NCI-H146 treated with DMSO at 0.1 percent for 48 hours (cell line): ENCODE measurements around the gene LMTK3.

Source experiments
- DNase-seq: peaks from one replicate; lab custom pipeline; 2025; ENCODE audit not compliant: unreplicated experiment; lab: John Stamatoyannopoulos, UW

Gene LMTK3

GRCh38 chr19:48452289-48453190 is 59.1 kb downstream of the LMTK3 start:
- DNase-seq = no peak

GRCh38 chr19:48451624-48452023 is 60.0 kb downstream of the LMTK3 start:
- no peak for DNase-seq

- DNase-seq = no peak
Observed at GRCh38 chr19:48450863-48451262, 60.8 kb downstream of the LMTK3 start.

- no peak for DNase-seq
Observed at GRCh38 chr19:48450441-48450840, 61.2 kb downstream of the LMTK3 start.

GRCh38 chr19:48448563-48448962 is 63.1 kb downstream of the LMTK3 start:
- DNase-seq = no peak

GRCh38 chr19:48446579-48446978 is 65.1 kb downstream of the LMTK3 start:
- DNase-seq = no peak

GRCh38 chr19:48445606-48446481 is 65.8 kb downstream of the LMTK3 start, which contains the start of gene GRWD1:
GRWD1 (plus strand) TSS chr19:48445983; CDS start chr19:48446006, 23 bp downstream.
- peak; percentile 98 for DNase-seq

- peak; percentile 95 for DNase-seq
Observed at GRCh38 chr19:48445256-48445605, 66.4 kb downstream of the LMTK3 start.

- DNase-seq = no peak
Observed at GRCh38 chr19:48444936-48445200, 66.8 kb downstream of the LMTK3 start.

- DNase-seq = no peak
Observed at GRCh38 chr19:48444129-48444935, 67.3 kb downstream of the LMTK3 start.

GRCh38 chr19:48443731-48444128 is 67.9 kb downstream of the LMTK3 start:
- DNase-seq = no peak

- DNase-seq = no peak
Observed at GRCh38 chr19:48443256-48443655, 68.4 kb downstream of the LMTK3 start.

- DNase-seq = no peak
Observed at GRCh38 chr19:48442116-48443035, 69.3 kb downstream of the LMTK3 start.

GRCh38 chr19:48441360-48442050 is 70.1 kb downstream of the LMTK3 start:
- no peak for DNase-seq

GRCh38 chr19:48436586-48436985 is 75.0 kb downstream of the LMTK3 start:
- no peak for DNase-seq
